Naive thymus-derived CD4-positive, alpha-beta T cell (primary cell): ENCODE results near the gene LOXHD1. TPM values are rescaled to one million over a fixed set of nuclear protein-coding genes. Genes with fewer than 3 reads are reported as not detected.

Source experiments
- ATAC-seq: fragments of 150-1000 bp; cut with Tn5 transposase; 2 replicates; pipeline ENCODE4 v1.10.0; 2021; ENCODE audit warnings: mild to moderate bottlenecking, moderate library complexity
- CTCF ChIA-PET: fragments of 350-600 bp; sonication (Branson Sonifier 250); formaldehyde crosslinking; loops from one replicate; lab custom pipeline; 2021; ENCODE audit warnings: antibody characterized with exemption; lab: Charles Lee
- POLR2A ChIA-PET: fragments of 350-600 bp; sonication (Branson Sonifier 250); formaldehyde crosslinking; loops from one replicate; lab custom pipeline; 2021; ENCODE audit warnings: antibody characterized with exemption, inconsistent platforms; lab: Charles Lee
- DNase-seq, 9 donors: peaks; one replicate each; pipeline versions ENCODE4 v3.0.0 to v3.0.0-alpha.2; 2020 to 2022; ENCODE audit warnings: mixed read lengths in 1 of 9
- H3K27ac ChIP-seq: one replicate; pipeline ENCODE4 v1.7.0; 2013; ENCODE audit warnings: mild to moderate bottlenecking, low read depth, low read length, moderate library complexity
- H3K27me3 ChIP-seq, 2 donors: one replicate each; pipeline ENCODE4 v1.7.0; 2013; ENCODE audit warnings: low read length in 2 of 2, mild to moderate bottlenecking in 2 of 2, moderate library complexity in 2 of 2; ENCODE audit not compliant: control insufficient read depth in 2 of 2, insufficient read depth in 2 of 2
- H3K36me3 ChIP-seq, 3 experiments: 1 replicate in 2 of 3; 2 replicates in 1 of 3; pipeline ENCODE4 v1.7.0; 2013; ENCODE audit warnings: low read length in 3 of 3, mild to moderate bottlenecking in 3 of 3, moderate library complexity in 1 of 3; ENCODE audit not compliant: insufficient read depth in 3 of 3, control insufficient read depth in 2 of 3
- H3K4me1 ChIP-seq, 2 donors: one replicate each; pipeline ENCODE4 v1.7.0; 2013; ENCODE audit warnings: low read length in 2 of 2, mild to moderate bottlenecking in 2 of 2, moderate library complexity in 1 of 2; ENCODE audit not compliant: control insufficient read depth in 2 of 2, insufficient read depth in 2 of 2
- H3K4me3 ChIP-seq: 2 replicates; pipeline ENCODE4 v1.7.0; 2013; ENCODE audit warnings: mild to moderate bottlenecking, low read length
- H3K9me3 ChIP-seq, 3 experiments: 1 replicate in 2 of 3; 2 replicates in 1 of 3; pipeline ENCODE4 v1.7.0; 2013; ENCODE audit warnings: low read length in 3 of 3; ENCODE audit not compliant: control insufficient read depth in 2 of 3
- H3K27ac Mint-ChIP-seq, 9 donors: one replicate each; pipeline ENCODE4 v1.8.0; 2020 to 2022; ENCODE audit warnings: mixed read lengths in 9 of 9, mild to moderate bottlenecking in 8 of 9, moderate library complexity in 5 of 9, inconsistent platforms in 2 of 9
- H3K27me3 Mint-ChIP-seq, 5 donors: one replicate each; pipeline ENCODE4 v1.8.0; 2021 to 2022; ENCODE audit warnings: mixed read lengths in 5 of 5, mild to moderate bottlenecking in 1 of 5
- H3K36me3 Mint-ChIP-seq, 5 donors: one replicate each; pipeline ENCODE4 v1.8.0; 2020 to 2022; ENCODE audit warnings: mixed read lengths in 5 of 5, mild to moderate bottlenecking in 3 of 5, inconsistent platforms in 1 of 5
- H3K4me1 Mint-ChIP-seq, 7 donors: one replicate each; pipeline ENCODE4 v1.8.0; 2020 to 2022; ENCODE audit warnings: mixed read lengths in 7 of 7, mild to moderate bottlenecking in 3 of 7, inconsistent platforms in 1 of 7
- H3K4me3 Mint-ChIP-seq, 10 donors: one replicate each; pipeline ENCODE4 v1.8.0; 2020 to 2022; ENCODE audit warnings: mild to moderate bottlenecking in 10 of 10, mixed read lengths in 10 of 10, moderate library complexity in 6 of 10, inconsistent platforms in 2 of 10
- H3K9me3 Mint-ChIP-seq, 11 donors: one replicate each; pipeline ENCODE4 v1.8.0; 2020 to 2022; ENCODE audit warnings: mixed read lengths in 11 of 11, mild to moderate bottlenecking in 4 of 11, inconsistent platforms in 1 of 11, moderate library complexity in 1 of 11
- intact Hi-C, 2 donors: fragments of 100-400 bp; cut with micrococcal nuclease; formaldehyde crosslinking; loops; one replicate each; pipeline ENCODE4 v1.15.1; 2023
- polyA plus RNA-seq, 2 donors: library from polyadenylated mRNA; unstranded; fragments of 300-500 nt; fragmentation: Illumina TruSeq; gene quantifications; one replicate each; pipeline ENCODE4 v1.2.3, GENCODE V29; 2021
- total RNA-seq, 6 experiments: library from RNA in 5 of 6; stranded (reverse) in 5 of 6; gene quantifications; 1 replicate in 5 of 6; 2 replicates in 1 of 6; pipeline ENCODE4 v1.2.3 and lab custom pipeline; 2021 to 2026

Gene LOXHD1
- total and polyA plus RNA-seq, 7 experiments from 2014 or later, result 0.08 to 1.2 (median 0.23) TPM; not detected in 3

- H3K9me3 ChIP-seq, result no peaks in the 10 kb centered on the region
- ChIA-PET POLR2A (no interaction called here), CTCF (interaction anchor here (0.6 kb wide), 1 partner anchor 37 kb away, joined by 3 read pairs; no protein-coding TSS in a partner anchor)
- no peak overlapping the region for H3K27ac ChIP-seq
- no peak for DNase-seq
- Mint-ChIP-seq H3K36me3 (no peaks in the 10 kb centered on the region), H3K4me1 (peaks cover 0 to 4% (median 0%) of the 10 kb centered on the region in 7 donors), H3K9me3 (no peaks in the 10 kb centered on the region), H3K27me3 (peaks cover 0 to 20% (median 12%) of the 10 kb centered on the region in 5 donors), H3K27ac (no peak overlapping the region), H3K4me3 (no peak overlapping the region)
- H3K27me3 ChIP-seq, result no peaks in the 10 kb centered on the region
- ATAC-seq, result no peak
- H3K4me3 ChIP-seq, result no peak overlapping the region
- H3K36me3 ChIP-seq, result no peaks in the 10 kb centered on the region
- H3K4me1 ChIP-seq, result no peaks in the 10 kb centered on the region
- intact Hi-C loops, result no loop called here
These were observed 191.9 kb downstream of the LOXHD1 start for GRCh38 chr18:46464926-46465655.

DNA sequence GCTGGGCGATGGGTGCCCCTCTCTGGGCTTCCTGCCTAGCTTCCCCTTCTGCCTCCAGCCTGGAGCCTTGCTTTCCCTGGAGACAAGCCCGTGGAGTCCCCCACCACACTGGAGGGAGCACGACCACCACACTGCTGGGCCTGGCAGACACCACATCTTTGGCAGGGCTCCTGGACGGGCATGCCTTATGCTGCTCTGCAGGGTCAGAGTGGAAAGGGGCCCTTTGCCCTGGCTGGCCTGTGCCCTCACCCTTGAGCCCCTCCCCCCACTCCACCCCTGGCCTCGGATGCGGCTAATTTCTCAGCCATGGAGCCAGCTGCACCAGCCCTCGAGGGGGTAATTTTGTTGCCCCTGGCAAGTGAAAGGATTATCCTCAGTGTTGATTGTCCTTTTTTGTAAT is 194.5 kb downstream of the LOXHD1 start:
- Histone ChIP-seq H3K9me3 (no peaks in the 10 kb centered on the region), H3K36me3 (no peaks in the 10 kb centered on the region), H3K27me3 (no peaks in the 10 kb centered on the region), H3K27ac (no peak overlapping the region), H3K4me1 (no peaks in the 10 kb centered on the region), H3K4me3 (no peak overlapping the region)
- peaks cover 0 to 4% (median 0%) of the 10 kb centered on the region in 7 donors for H3K4me1 Mint-ChIP-seq
- H3K27ac Mint-ChIP-seq, result no peak overlapping the region
- H3K36me3 Mint-ChIP-seq, result no peaks in the 10 kb centered on the region
- H3K9me3 Mint-ChIP-seq, result no peaks in the 10 kb centered on the region
- DNase-seq, result no peak
- ATAC-seq, result no peak
- ChIA-PET POLR2A (no interaction called here), CTCF (no interaction called here)
- peaks cover 0 to 21% (median 11%) of the 10 kb centered on the region in 5 donors for H3K27me3 Mint-ChIP-seq
- H3K4me3 Mint-ChIP-seq, result no peak overlapping the region
- intact Hi-C loops, result no loop called here

- intact Hi-C loops, result no loop called here
- ChIA-PET CTCF (interaction anchor here (0.7 kb wide), 1 partner anchor 589 kb away, joined by 3 read pairs; no protein-coding TSS in a partner anchor), POLR2A (no interaction called here)
- Histone ChIP-seq H3K27ac (no peak overlapping the region), H3K36me3 (no peaks in the 10 kb centered on the region), H3K27me3 (no peaks in the 10 kb centered on the region), H3K4me1 (no peaks in the 10 kb centered on the region), H3K4me3 (no peak overlapping the region), H3K9me3 (no peaks in the 10 kb centered on the region)
- ATAC-seq (no peak), DNase-seq (no peak)
- peaks cover 0 to 24% (median 15%) of the 10 kb centered on the region in 5 donors for H3K27me3 Mint-ChIP-seq
- H3K27ac Mint-ChIP-seq, result no peak overlapping the region
- H3K4me1 Mint-ChIP-seq, result peaks cover 0 to 4% (median 0%) of the 10 kb centered on the region in 7 donors
- no peaks in the 10 kb centered on the region for H3K36me3 Mint-ChIP-seq
- no peak overlapping the region for H3K4me3 Mint-ChIP-seq
- no peaks in the 10 kb centered on the region for H3K9me3 Mint-ChIP-seq
These were observed 195.0 kb downstream of the LOXHD1 start for GRCh38 chr18:46461993-46462392.

- ATAC-seq (no peak), DNase-seq (no peak)
- Histone ChIP-seq H3K9me3 (no peaks in the 10 kb centered on the region), H3K4me1 (no peaks in the 10 kb centered on the region), H3K27ac (no peak overlapping the region), H3K27me3 (no peaks in the 10 kb centered on the region), H3K36me3 (no peaks in the 10 kb centered on the region), H3K4me3 (no peak overlapping the region)
- Mint-ChIP-seq H3K36me3 (no peaks in the 10 kb centered on the region), H3K4me3 (no peak overlapping the region), H3K9me3 (no peaks in the 10 kb centered on the region), H3K4me1 (peaks cover 0 to 4% (median 0%) of the 10 kb centered on the region in 7 donors), H3K27me3 (peaks cover 4 to 24% (median 16%) of the 10 kb centered on the region in 5 donors), H3K27ac (no peak overlapping the region)
- intact Hi-C loops, result no loop called here
- CTCF ChIA-PET, result no interaction called here
- POLR2A ChIA-PET, result no interaction called here
These were observed 196.3 kb downstream of the LOXHD1 start for GRCh38 chr18:46460754-46461153.

DNA sequence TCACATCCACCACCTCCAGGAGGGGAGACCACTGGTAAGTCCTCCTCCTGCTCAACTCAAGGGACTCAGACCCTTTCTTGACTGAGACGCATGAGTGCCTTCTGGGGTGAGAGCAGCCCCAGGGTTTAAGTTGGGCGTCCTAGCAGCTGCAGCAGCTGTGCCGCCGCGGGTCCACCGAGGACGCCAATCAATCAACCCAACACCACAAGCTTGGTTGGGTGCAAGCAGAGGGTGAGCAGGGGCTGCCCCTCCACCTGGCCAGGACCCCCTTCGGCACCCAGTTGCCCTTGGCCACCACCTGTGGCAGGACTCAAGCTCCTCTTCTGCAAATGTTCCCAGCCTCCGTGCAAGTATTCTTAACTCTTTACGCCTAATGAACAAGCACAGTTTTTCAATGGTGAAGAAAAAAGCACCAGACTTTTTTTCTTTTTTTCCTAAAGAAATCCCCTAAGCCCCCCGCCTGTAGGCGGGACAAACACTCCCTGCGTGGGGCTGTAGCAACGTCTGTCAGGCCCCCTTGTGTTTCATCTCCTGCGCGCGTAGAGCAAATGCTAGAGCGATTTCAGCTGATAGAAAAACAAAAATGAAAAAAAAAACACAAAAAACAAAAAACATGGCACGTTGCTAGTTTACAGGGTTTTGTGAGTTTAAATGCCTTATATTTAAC is 197.1 kb downstream of the LOXHD1 start:
- H3K9me3 ChIP-seq, result no peaks in the 10 kb centered on the region
- ATAC-seq, result no peak
- no peaks in the 10 kb centered on the region for H3K27me3 ChIP-seq
- Mint-ChIP-seq H3K27me3 (peaks cover 4 to 23% (median 11%) of the 10 kb centered on the region in 5 donors), H3K36me3 (no peaks in the 10 kb centered on the region), H3K4me1 (no peaks in the 10 kb centered on the region), H3K9me3 (no peaks in the 10 kb centered on the region), H3K27ac (no peak overlapping the region), H3K4me3 (no peak overlapping the region)
- no peak overlapping the region for H3K27ac ChIP-seq
- no peaks in the 10 kb centered on the region for H3K36me3 ChIP-seq
- H3K4me3 ChIP-seq, result no peak overlapping the region
- DNase-seq, result no peak
- ChIA-PET POLR2A (no interaction called here), CTCF (no interaction called here)
- intact Hi-C loops, result no loop called here
- H3K4me1 ChIP-seq, result no peaks in the 10 kb centered on the region

GRCh38 chr18:46458472-46458871 is 198.5 kb downstream of the LOXHD1 start:
- intact Hi-C loops, result no loop called here
- no peak for ATAC-seq
- ChIA-PET POLR2A (no interaction called here), CTCF (no interaction called here)
- no peaks in the 10 kb centered on the region for H3K9me3 Mint-ChIP-seq
- H3K4me3 Mint-ChIP-seq, result no peak overlapping the region
- no peak for DNase-seq
- H3K4me1 Mint-ChIP-seq, result no peaks in the 10 kb centered on the region
- peaks cover 4 to 15% (median 4%) of the 10 kb centered on the region in 5 donors for H3K27me3 Mint-ChIP-seq
- H3K9me3 ChIP-seq, result no peaks in the 10 kb centered on the region
- no peaks in the 10 kb centered on the region for H3K27me3 ChIP-seq
- H3K27ac Mint-ChIP-seq, result no peak overlapping the region
- no peak overlapping the region for H3K4me3 ChIP-seq
- H3K27ac ChIP-seq, result no peak overlapping the region
- H3K36me3 Mint-ChIP-seq, result no peaks in the 10 kb centered on the region
- no peaks in the 10 kb centered on the region for H3K36me3 ChIP-seq
- H3K4me1 ChIP-seq, result no peaks in the 10 kb centered on the region
